ENCODE measurements around the gene RGS18.

DNA sequence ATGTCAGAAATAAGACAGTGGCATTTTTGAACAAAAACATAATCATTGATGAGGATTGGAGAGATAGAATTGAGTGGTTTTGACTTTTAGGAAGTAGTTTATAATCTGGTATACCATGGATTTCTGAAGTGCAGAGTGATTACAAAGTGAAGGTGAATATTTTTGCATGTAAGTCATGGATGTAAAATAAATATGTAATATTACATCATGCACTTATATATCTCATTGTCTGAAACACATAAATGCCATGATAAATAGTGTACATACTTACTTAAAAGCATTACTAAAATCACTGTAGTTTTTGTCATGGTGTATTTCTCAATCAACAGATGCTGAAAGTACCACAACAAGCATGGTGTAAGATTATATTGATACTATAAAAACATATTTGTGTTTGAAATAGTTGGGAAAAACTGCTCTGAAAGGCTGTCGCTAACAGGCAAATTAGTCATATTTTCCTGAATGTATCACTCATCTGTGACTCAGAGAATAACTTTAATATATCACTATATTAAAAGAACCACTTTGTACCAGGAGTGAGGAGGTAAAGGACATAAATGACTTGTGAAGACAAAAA, 24.8 kb upstream of the RGS18 start:
- TF ChIP-seq POLR2A (IDR thresholded peaks at IDR 0.05) = no peak
- TF ChIP-seq, protein P1, sequence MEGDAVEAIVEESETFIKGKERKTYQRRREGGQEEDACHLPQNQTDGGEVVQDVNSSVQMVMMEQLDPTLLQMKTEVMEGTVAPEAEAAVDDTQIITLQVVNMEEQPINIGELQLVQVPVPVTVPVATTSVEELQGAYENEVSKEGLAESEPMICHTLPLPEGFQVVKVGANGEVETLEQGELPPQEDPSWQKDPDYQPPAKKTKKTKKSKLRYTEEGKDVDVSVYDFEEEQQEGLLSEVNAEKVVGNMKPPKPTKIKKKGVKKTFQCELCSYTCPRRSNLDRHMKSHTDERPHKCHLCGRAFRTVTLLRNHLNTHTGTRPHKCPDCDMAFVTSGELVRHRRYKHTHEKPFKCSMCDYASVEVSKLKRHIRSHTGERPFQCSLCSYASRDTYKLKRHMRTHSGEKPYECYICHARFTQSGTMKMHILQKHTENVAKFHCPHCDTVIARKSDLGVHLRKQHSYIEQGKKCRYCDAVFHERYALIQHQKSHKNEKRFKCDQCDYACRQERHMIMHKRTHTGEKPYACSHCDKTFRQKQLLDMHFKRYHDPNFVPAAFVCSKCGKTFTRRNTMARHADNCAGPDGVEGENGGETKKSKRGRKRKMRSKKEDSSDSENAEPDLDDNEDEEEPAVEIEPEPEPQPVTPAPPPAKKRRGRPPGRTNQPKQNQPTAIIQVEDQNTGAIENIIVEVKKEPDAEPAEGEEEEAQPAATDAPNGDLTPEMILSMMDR (IDR thresholded peaks at IDR 0.05) = no peak

All from uterus (tissue), 2 donors.